ENCODE measurements around the gene TNS3.

- TF ChIP-seq CTCF (IDR thresholded peaks at IDR 0.05) (no peak), POLR2A (IDR thresholded peaks at IDR 0.05) (no peak)
These were observed 201.4 kb downstream of the TNS3 start for GRCh38 chr7:47380325-47381133.
